Measurements from ENCODE around the gene UNC80. TPM values are rescaled to one million over a fixed set of nuclear protein-coding genes. Genes with fewer than 3 reads are reported as not detected.

UNC80 gene
- polyA plus RNA-seq, 3 donors = under 0.01 TPM; not detected in 2

DNA sequence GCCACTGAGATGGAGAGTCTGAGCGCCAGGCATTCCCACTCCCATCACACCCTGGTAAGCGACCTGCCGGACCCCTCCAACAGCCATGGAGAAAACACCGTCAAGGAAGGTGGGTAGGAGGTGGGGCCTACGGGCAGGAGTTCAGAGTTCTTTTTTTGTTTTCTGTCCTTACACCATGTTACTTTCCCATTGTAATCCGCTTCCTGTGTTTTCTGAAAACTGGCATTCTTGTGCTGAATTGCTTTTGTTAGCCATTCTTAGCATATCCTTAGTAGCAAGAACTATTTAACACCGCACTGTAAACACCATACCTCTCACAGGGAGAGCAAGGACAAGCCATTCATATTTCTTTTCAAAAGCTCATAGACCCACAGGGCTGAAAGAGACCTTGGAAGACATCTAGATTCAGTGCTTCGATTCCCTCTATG, 46.2 kb downstream of the UNC80 start:
- H3K4me3 ChIP-seq (replicated peaks in 1 of 3; ENCODE audit: low read depth in 2 of 3, low read length in 3 of 3) = no peak overlapping the region
- H3K9ac ChIP-seq (ENCODE audit: insufficient read depth, low read length, poor library complexity, severe bottlenecking) = no peak overlapping the region
- peaks cover 0 to 10% (median 2%) of the 10 kb centered on the region in 7 donors for H3K9me3 Mint-ChIP-seq
- H3K27ac ChIP-seq (ENCODE audit: low read depth in 1 of 2, low read length in 2 of 2) = no peak overlapping the region
- H3K27me3 Mint-ChIP-seq (ENCODE audit: low read depth in 3 of 3) = no peaks in the 10 kb centered on the region
- H3K4me2 ChIP-seq (replicated peaks; ENCODE audit: extremely low read depth, low read length, poor library complexity, severe bottlenecking) = no peak overlapping the region
- H3K36me3 Mint-ChIP-seq = no peaks in the 10 kb centered on the region
- no peaks in the 10 kb centered on the region for H3K9me3 ChIP-seq (replicated peaks in 1 of 2; ENCODE audit: control insufficient read depth in 1 of 2, insufficient read depth in 1 of 2, low read length in 2 of 2)
- no peaks in the 10 kb centered on the region for H3K27me3 ChIP-seq (ENCODE audit: control insufficient read depth in 2 of 2, insufficient read depth in 2 of 2, low read length in 2 of 2)
- intact Hi-C loops (cut with micrococcal nuclease) = no loop called here
- H3K4me3 Mint-ChIP-seq = no peak overlapping the region
- H3K27ac Mint-ChIP-seq = no peak overlapping the region
- H4K20me1 ChIP-seq (ENCODE audit: insufficient read depth, low read length) = no peaks in the 10 kb centered on the region
- no peaks in the 10 kb centered on the region for H3K79me2 ChIP-seq (ENCODE audit: insufficient read depth, low read length)
- no peaks in the 10 kb centered on the region for H3K4me1 ChIP-seq (ENCODE audit: control insufficient read depth in 1 of 2, insufficient read depth in 2 of 2, low read length in 2 of 2)
- DNase-seq = no peak
- WGBS (ENCODE audit: insufficient coverage) = 100% methylated on average over 2 of the region's 8 CpGs
- H3K36me3 ChIP-seq (replicated peaks in 1 of 2; ENCODE audit: control insufficient read depth in 1 of 2, insufficient read depth in 2 of 2, low read length in 2 of 2) = no peaks in the 10 kb centered on the region
- TF ChIP-seq, protein P1, sequence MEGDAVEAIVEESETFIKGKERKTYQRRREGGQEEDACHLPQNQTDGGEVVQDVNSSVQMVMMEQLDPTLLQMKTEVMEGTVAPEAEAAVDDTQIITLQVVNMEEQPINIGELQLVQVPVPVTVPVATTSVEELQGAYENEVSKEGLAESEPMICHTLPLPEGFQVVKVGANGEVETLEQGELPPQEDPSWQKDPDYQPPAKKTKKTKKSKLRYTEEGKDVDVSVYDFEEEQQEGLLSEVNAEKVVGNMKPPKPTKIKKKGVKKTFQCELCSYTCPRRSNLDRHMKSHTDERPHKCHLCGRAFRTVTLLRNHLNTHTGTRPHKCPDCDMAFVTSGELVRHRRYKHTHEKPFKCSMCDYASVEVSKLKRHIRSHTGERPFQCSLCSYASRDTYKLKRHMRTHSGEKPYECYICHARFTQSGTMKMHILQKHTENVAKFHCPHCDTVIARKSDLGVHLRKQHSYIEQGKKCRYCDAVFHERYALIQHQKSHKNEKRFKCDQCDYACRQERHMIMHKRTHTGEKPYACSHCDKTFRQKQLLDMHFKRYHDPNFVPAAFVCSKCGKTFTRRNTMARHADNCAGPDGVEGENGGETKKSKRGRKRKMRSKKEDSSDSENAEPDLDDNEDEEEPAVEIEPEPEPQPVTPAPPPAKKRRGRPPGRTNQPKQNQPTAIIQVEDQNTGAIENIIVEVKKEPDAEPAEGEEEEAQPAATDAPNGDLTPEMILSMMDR (IDR thresholded peaks at IDR 0.05) = no peak
- H3K4me1 Mint-ChIP-seq = peaks cover 4% of the 10 kb centered on the region
- H2AFZ ChIP-seq (ENCODE audit: insufficient read depth, low read depth, low read length, poor library complexity, severe bottlenecking) = no peak overlapping the region

DNA sequence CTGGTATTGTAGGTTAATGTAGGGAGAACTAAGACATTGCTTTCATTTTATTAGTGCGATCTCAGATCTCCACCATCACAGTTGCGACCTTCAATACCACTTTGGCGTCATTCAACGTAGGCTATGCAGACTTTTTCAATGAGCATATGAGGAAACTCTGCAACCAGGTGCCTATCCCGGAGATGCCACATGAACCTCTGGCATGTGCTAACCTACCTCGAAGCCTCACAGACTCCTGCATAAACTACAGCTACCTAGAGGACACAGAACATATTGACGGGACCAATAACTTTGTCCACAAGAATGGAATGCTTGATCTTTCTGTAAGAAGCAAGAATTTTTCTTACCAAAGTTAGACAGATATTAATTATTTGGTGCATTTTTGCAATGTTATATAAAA, 47.3 kb downstream of the UNC80 start:
- Mint-ChIP-seq H3K9me3 (peaks cover 0 to 10% (median 2%) of the 10 kb centered on the region in 7 donors), H3K36me3 (no peaks in the 10 kb centered on the region), H3K4me3 (no peak overlapping the region), H3K27me3 (ENCODE audit: low read depth in 3 of 3) (no peaks in the 10 kb centered on the region), H3K27ac (no peak overlapping the region), H3K4me1 (peaks cover 4% of the 10 kb centered on the region)
- Histone ChIP-seq H3K27me3 (ENCODE audit: control insufficient read depth in 2 of 2, insufficient read depth in 2 of 2, low read length in 2 of 2) (no peaks in the 10 kb centered on the region), H3K4me1 (ENCODE audit: control insufficient read depth in 1 of 2, insufficient read depth in 2 of 2, low read length in 2 of 2) (no peaks in the 10 kb centered on the region), H3K9me3 (replicated peaks in 1 of 2; ENCODE audit: control insufficient read depth in 1 of 2, insufficient read depth in 1 of 2, low read length in 2 of 2) (no peaks in the 10 kb centered on the region), H2AFZ (ENCODE audit: insufficient read depth, low read depth, low read length, poor library complexity, severe bottlenecking) (no peak overlapping the region), H3K79me2 (ENCODE audit: insufficient read depth, low read length) (no peaks in the 10 kb centered on the region), H3K27ac (ENCODE audit: low read depth in 1 of 2, low read length in 2 of 2) (no peak overlapping the region), H3K4me2 (replicated peaks; ENCODE audit: extremely low read depth, low read length, poor library complexity, severe bottlenecking) (no peak overlapping the region), H3K9ac (ENCODE audit: insufficient read depth, low read length, poor library complexity, severe bottlenecking) (no peak overlapping the region), H3K4me3 (replicated peaks in 1 of 3; ENCODE audit: low read depth in 2 of 3, low read length in 3 of 3) (no peak overlapping the region), H4K20me1 (ENCODE audit: insufficient read depth, low read length) (no peaks in the 10 kb centered on the region), H3K36me3 (replicated peaks in 1 of 2; ENCODE audit: control insufficient read depth in 1 of 2, insufficient read depth in 2 of 2, low read length in 2 of 2) (no peaks in the 10 kb centered on the region)
- no peak for DNase-seq
- TF ChIP-seq, protein P1 (IDR thresholded peaks at IDR 0.05) = no peak
- WGBS (ENCODE audit: insufficient coverage) = 93% methylated on average over 6 of the region's 7 CpGs
- intact Hi-C loops (cut with micrococcal nuclease) = no loop called here
